ENCODE measurements around the gene LAP3.

The LAP3 gene

DNA sequence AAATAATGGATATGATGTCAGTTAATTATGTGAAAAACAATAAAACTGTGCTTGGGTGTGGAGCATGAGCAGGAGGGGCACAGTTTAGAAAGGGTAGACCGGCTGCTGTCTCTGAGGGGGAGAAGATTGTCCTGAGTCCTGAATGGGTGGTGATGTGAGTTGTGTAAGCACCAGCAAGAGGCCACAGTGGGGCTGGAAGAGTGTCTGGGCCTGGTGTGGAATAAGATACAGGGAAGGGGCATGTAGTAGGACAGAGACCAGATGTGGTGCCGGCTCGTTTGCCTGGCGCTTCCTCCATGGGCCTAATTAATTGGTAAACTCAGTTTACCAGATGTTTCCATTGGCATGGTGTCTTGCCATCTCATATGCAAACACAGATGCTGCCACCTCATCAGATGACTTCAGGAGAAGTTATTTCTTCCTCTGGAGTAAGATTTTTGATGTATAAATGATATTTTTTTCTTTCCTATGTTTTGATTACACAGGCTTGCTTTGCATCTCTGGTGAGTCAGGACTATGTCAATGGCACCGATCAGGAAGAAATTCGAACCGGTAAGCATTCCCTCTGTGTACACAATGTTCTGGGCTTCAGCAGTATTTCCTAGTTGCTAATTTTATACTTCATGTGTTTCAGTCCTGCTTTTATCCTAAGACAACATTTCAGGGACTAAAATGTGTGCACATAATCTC, 42.6 kb downstream of the LAP3 start:
- no peak for DNase-seq

DNA sequence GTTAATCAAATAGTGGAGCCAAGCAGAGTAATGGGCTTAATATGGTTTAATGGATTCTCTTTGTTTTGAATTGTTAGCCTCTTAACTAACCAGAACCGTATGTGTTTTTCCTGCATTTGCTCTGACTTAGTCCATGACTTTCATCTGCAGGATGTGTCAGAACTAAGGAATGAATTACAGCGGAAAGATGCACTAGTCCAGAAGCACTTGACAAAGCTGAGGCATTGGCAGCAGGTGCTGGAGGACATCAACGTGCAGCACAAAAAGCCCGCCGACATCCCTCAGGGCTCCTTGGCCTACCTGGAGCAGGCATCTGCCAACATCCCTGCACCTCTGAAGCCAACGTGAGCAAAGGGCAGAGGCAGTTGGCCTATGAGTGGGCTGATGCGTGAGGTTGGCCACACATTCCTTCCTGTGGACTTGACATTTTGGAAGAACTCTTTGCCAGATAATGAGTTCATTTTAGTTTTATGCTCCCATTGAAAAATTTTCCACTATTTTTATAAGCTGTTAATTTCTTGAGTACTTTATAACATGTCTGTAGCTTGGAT, 46.5 kb downstream of the LAP3 start:
- no peak for DNase-seq

DNA sequence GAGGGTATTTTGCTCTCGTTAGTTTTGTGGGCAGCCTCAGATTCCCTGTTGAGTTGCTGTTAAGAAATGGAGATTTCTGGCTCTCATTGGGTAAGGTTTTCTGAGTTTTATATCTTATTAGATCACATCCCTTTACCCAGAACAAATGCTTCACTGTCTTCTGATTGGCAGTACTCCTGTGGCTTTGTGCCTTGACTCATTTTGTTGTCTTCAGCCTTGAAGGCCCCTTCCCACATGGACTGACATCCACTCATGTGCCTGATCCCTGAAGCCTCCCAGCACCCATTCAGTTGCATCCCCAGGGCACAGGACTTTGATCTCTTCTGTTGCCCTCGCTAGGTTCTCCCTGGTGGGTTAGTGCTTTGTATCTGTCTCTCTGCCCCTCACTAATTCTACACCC, 47.8 kb downstream of the LAP3 start:
- DNase-seq, result no peak

DNA sequence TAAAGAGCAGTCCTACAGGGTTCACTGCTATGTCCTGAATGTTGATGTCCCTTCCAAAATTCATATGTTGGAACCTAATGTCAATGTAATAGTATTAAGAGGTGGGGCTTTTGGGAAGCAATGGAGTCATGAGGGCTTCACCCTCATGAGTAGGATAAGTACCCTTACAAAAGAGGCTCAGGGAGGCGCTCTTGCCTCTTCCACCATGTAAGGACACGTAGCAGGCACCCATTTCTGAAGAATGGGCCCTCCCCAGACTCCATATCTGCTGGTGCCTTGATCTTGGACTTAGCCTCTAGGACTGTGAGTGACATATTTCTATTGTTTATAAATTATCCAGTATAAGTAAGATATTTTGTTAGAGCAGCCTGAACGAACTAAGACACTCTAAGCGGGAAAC, 53.2 kb downstream of the LAP3 start:
- DNase-seq, result no peak

DNA sequence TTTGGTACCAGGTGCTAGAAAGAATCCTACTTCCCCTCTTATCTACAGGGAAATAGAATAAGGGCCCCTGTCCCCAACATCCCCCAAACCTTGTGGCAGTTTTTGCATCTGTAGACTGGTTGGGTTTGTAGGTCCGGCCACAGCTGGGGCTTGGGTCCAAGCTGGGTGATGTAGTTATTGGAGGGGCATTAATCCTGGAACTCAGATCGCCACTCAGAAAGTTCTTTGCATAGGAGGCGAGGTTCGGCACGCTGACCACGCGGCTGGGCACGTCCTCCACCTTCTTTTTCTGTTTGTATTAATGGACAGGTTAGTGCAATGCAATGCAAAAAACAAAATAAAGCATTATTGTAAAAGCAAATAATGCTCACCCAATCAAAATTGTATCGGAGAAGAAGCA, 56.6 kb downstream of the LAP3 start:
- DNase-seq, result no peak

DNA sequence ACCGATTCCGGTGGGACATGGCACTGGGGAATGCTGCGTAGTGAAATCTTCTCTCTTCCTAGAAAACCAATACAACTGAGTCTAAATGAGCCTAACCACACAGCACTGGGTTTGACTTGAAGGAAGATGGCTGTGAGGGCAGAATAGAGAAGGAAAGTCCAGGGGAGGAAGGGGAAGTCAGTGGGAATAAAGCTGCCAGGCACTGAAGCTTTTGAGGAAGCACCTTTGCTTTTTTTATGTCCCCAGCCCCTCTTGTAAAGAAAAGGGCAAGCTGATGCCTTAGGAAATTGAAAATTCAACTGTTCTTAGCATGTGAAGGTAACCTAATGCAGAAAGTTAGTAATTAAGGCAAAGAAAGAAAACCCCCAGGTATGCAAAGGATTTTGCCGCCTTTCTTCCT, 58.1 kb downstream of the LAP3 start:
- DNase-seq, result no peak

DNA sequence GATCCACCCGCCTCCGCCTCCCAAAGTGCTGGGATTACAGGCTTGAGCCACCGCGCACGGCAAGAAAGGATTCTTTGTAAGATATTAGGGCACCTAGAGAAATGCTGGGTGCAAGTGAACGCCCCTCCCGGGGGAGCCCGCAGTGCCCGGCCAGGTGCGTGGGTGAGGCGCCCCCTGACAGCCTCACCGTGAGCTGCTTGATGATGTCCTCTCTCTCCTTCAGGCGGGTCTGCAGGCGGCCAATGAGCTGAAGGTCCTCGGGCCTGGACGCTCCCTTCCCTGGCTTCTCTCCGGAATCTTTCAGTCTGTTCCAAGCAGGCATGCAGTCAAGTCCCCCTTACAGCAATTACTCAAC, 59.3 kb downstream of the LAP3 start:
- DNase-seq, result no peak

DNA sequence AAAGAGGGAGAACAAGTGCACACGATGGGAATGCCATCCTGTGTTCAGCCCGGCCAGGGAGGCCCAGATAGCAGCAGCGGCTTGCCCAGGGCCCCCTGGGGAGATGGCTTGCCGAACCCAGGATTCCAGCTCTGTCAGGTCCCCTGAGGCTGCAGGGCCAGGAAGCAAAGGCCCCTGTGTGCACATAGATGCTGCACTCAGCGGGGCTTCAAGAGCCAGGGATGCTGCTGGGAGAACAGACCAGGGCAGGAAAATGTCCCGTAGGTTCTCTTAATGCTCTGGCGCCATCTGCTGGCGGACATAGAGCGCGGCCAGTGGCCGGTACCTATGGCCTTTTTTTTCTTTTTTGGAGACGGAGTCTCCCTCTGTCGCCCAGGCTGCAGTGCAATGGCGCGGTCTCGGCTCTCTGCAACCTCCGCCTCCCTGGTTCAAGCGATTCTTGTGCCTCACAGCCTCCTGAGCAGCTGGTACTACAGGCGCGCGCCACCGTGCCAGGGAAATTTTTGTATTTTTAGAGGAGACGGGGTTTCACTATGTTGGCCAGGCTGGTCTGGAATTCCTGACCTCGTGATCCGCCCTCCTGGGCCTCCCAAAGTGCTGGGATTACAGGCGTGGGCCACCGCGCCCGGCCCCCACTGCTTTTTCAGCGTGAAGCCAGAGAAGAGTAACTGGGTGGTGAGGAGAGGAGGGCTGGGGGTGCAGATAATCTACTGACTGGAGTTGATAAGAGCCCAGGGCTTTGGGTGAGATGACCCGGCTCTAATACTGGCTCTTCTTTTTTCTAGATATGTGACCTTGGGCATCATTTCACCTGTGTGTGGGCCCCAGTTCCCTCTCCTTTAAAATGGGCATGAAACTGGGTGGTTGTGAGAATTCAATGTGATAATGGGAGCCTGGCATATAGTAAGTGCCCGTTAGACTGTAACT, 60.0 kb downstream of the LAP3 start:
- DNase-seq, result no peak

DNA sequence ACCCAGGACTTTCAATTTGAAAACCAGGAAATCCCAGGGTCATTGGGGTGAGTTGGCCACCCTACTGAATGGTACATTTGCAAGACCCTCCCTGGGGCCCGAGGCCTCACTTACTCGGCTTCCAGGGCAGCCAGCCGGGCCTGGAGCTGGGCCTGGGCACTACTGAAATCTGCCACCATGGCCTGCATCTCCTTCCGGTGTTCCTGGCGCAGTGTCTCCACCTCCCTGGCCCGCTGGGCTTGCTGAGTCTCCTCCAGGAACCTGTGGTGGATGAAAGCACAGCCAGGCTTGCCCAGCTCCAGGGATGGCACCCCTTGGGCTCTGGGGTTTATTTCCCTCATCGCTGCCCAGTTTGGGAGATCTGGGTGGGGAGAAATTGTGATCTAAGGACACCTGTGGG, 62.1 kb downstream of the LAP3 start:
- no peak for DNase-seq

DNA sequence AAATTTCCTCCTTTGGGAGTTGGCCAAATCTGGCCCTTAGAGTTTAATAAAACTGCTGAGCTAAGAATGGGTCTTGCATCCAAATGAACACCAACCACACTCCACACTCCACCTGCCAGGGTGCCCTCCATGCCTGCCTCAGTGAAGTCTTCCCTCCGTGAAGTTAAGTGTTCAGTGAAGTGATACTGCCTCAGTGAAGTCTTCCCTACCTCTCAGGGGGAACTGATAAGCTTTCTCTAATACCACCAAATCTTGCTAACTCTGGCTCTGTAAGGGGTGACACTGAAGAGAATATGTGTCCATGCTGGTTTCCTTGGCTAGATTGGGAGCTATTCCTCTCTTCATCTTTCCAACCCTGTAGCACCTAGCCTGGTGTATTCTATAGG, 65.4 kb downstream of the LAP3 start:
- no peak for DNase-seq

DNA sequence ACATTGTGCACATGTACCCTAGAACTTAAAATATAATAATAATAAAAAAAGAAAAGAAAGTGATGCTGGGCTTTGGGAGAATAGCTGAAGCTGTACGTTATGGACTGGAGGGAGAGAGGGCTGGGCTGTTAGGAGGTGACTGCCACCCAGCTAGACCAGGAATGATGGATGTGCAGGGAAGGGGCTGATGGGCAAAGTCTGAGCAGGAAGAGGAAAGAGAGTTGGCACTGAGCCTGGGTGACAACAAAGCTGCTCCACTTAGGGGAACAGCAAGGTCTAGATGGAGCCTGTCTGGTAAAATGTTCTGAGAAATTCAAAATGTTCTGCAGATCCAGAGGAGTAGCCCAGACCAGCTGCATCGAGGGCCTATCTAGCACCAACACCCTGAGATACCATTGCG, 69.7 kb downstream of the LAP3 start:
- DNase-seq, result no peak

DNA sequence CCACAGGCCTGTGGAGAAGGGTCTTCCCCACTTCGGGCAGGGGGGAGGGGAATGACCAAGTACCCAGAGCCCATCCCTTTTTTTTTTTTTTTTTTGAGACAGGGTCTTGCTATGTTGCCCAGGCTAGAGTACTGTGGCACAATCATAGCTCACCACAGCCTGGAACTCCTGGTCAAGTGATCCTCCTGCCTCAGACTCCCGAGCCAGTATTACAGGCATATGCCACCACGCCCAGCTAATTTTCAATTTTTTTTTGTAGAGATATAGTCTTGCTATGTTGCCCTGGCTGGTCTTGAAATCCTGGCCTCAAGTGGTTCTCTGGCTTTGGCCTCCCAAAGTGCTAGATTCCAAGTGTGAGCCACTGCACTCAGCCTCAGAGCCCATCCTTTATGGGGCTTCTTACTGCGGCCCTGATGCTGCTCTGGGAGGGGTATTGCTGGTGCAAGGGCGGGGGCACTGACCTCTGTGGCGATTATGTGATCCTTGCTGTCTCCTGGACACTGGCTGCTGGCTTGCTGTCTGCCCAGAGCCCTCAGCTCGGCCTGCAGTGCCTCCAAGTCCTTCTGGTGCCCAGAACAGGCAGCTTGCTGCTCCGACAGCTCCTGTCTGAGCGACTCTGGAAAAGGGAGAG, 70.3 kb downstream of the LAP3 start:
- no peak for DNase-seq

DNA sequence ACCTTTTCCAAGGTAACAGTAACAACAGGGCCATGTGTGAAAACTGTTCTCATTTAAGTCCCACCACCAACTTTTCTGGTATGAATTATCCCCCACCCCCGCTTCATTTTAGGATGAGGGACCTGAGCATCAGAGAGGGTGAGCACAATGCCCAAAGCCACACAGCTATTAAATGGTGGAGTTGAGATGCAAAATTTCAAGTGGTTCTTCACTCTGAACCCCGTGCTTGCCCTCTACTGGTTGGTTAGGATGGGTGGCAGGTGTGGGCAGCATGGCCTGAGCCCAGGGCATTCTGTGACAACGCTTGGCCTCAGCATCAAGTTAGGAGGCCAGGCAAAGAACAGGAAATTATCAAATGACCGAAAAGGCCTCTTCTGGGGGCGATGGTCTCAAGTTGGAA, 70.9 kb downstream of the LAP3 start:
- DNase-seq, result no peak

DNA sequence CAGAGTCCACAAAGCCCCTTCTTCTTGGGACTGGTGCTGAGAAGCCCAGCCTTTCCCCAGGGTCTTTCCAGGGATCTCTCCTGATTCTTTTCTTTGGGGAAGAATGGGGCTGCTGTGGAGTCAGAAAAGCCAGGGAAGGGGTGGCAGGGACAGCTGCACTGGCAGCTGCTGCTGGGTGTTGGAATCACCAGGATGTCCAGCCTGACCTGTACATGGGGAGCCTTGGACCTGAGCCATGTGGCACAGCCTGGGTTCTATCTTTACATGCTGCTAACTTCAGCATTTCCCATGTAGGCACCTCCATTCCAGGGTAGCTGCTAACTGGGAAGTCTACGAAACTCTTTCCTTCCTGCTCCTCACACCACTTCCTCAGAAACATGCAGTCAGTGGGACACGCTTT, 73.4 kb downstream of the LAP3 start:
- no peak for DNase-seq

DNA sequence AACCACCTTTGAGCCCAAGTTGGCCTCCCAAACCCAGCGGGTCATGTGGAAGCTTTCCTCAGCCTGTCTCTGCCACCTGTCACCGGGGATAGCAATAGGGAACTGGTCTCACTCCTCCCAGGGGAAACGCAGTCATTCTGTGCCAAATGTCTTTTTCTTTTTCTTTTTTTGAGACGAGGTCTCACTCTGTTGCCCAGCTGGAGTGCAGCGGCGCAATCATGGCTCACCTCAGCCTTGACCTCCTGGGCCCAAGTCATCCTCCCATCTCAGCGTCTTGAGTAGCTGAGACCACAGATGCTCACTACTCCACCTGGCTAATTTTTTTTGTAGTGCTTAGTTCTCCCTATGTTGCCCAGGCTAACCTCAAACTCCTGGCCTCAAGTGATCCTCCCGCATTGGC, 77.7 kb downstream of the LAP3 start:
- DNase-seq, result no peak

DNA sequence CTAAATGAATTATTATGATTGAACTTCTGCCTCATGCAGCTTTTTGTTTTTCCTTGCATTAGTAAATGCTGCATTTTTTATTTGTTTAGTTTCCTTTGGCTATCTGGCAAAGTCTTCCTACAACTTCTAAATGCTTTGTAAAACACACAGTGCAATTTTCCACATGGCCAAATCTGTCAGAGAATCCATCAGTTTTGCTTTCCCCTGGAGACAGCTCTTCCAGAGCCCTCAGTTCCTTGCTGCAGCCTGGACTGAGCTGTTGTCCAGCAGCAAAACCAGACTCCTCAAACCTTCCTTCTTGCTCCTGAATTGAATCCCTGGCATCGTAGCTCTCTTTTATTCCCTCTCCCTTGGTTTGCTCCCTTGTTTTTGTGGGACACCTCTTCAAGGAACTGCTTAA, 80.1 kb downstream of the LAP3 start:
- no peak for DNase-seq
